ENCODE data around the gene SUSD4.
A peak's percentile ranks its signal among the peaks of the same experiment; 100 is the strongest.

Gene SUSD4

GRCh38 chr1:223189903-223190724 lies 173.9 kb downstream of the SUSD4 start:
- H3K9me3 ChIP-seq (replicated peaks in 1 of 11) = no peaks in the 10 kb centered on the region
- no peak overlapping the region for H3K9ac ChIP-seq
- H3K4me1 ChIP-seq = peaks cover 0 to 24% (median 0%) of the 10 kb centered on the region in 10 experiments; a peak in 7 of 20 replicates
- TF ChIP-seq Cebpa-rat (IDR thresholded peaks at IDR 0.05) = no peak
- no peaks in the 10 kb centered on the region for H3K36me3 ChIP-seq
- H4K20me1 ChIP-seq = no peaks in the 10 kb centered on the region
- H3K4me3 ChIP-seq = no peak overlapping the region
- H3K27ac ChIP-seq = no peak overlapping the region
- peak overlapping the region in 3 of 11 experiments; percentile 11 to 63 (median 15); a peak in 4 of 22 replicates for H3K4me2 ChIP-seq
- H3K27me3 ChIP-seq = no peaks in the 10 kb centered on the region

GRCh38 chr1:223189525-223189902 lies 174.5 kb downstream of the SUSD4 start:
- no peak for TF ChIP-seq Cebpa-rat (IDR thresholded peaks at IDR 0.05)
- H3K27ac ChIP-seq = no peak overlapping the region
- no peaks in the 10 kb centered on the region for H3K9me3 ChIP-seq (replicated peaks in 1 of 11)
- H3K4me3 ChIP-seq = no peak overlapping the region
- H3K27me3 ChIP-seq = no peaks in the 10 kb centered on the region
- H3K4me1 ChIP-seq = peaks cover 0 to 24% (median 0%) of the 10 kb centered on the region in 10 experiments; a peak in 7 of 20 replicates
- H3K36me3 ChIP-seq = no peaks in the 10 kb centered on the region
- H4K20me1 ChIP-seq = no peaks in the 10 kb centered on the region
- no peak overlapping the region for H3K4me2 ChIP-seq
- H3K9ac ChIP-seq = no peak overlapping the region

GRCh38 chr1:223188618-223189356 lies 175.2 kb downstream of the SUSD4 start:
- no peak for TF ChIP-seq Cebpa-rat (IDR thresholded peaks at IDR 0.05)
- no peaks in the 10 kb centered on the region for H3K9me3 ChIP-seq (replicated peaks in 1 of 11)
- H4K20me1 ChIP-seq = no peaks in the 10 kb centered on the region
- peaks cover 0 to 27% (median 0%) of the 10 kb centered on the region in 10 experiments; a peak in 7 of 20 replicates for H3K4me1 ChIP-seq
- H3K36me3 ChIP-seq = no peaks in the 10 kb centered on the region
- H3K9ac ChIP-seq = no peak overlapping the region
- no peaks in the 10 kb centered on the region for H3K27me3 ChIP-seq
- no peak overlapping the region for H3K4me3 ChIP-seq
- no peak overlapping the region for H3K27ac ChIP-seq
- H3K4me2 ChIP-seq = peak overlapping the region in 2 of 11 experiments; percentile 46 to 47; a peak in 4 of 22 replicates

GRCh38 chr1:223186800-223187199 lies 177.2 kb downstream of the SUSD4 start:
- no peak for TF ChIP-seq Cebpa-rat (IDR thresholded peaks at IDR 0.05)
- H3K27me3 ChIP-seq = no peaks in the 10 kb centered on the region
- H3K36me3 ChIP-seq = no peaks in the 10 kb centered on the region
- no peak overlapping the region for H3K9ac ChIP-seq
- H3K4me1 ChIP-seq = peaks cover 0 to 47% (median under 1%) of the 10 kb centered on the region in 10 experiments; a peak in 8 of 20 replicates
- H3K27ac ChIP-seq = no peak overlapping the region
- H4K20me1 ChIP-seq = no peaks in the 10 kb centered on the region
- H3K9me3 ChIP-seq (replicated peaks in 1 of 11) = no peaks in the 10 kb centered on the region
- no peak overlapping the region for H3K4me3 ChIP-seq
- H3K4me2 ChIP-seq = no peak overlapping the region

- H3K27me3 ChIP-seq = no peaks in the 10 kb centered on the region
Observed at GRCh38 chr1:223183268-223183862, 180.6 kb downstream of the SUSD4 start.

GRCh38 chr1:223180731-223181321 lies 183.2 kb downstream of the SUSD4 start:
- Histone ChIP-seq H4K20me1 (no peaks in the 10 kb centered on the region), H3K27me3 (no peaks in the 10 kb centered on the region), H3K9ac (peak overlapping the region in 5 of 11 experiments; percentile 14 to 59 (median 49); a peak in 8 of 22 replicates), H3K4me1 (peaks cover 22 to 84% (median 50%) of the 10 kb centered on the region in 10 experiments), H3K9me3 (replicated peaks in 1 of 11) (no peaks in the 10 kb centered on the region), H3K36me3 (no peaks in the 10 kb centered on the region), H3K4me2 (peak overlapping the region; percentile 24 to 93 (median 65)), H3K27ac (peak overlapping the region in 7 of 11 experiments; percentile 16 to 97 (median 54); a peak in 12 of 22 replicates), H3K4me3 (0 out of 20 replicates have a peak overlapping the region, but pooled peaks of 2 of the 10 experiments have one; percentile 3 to 19)
- peak in 1 of 11 experiments; percentile 41; a peak in 1 of 22 replicates for TF ChIP-seq Cebpa-rat (IDR thresholded peaks at IDR 0.05)

More at GRCh38 chr1:223183268-223183862, 180.6 kb downstream of the SUSD4 start:
- Histone ChIP-seq H3K9me3 (replicated peaks in 1 of 11) (no peaks in the 10 kb centered on the region), H3K4me3 (no peak overlapping the region), H3K9ac (no peak overlapping the region), H3K36me3 (no peaks in the 10 kb centered on the region), H4K20me1 (no peaks in the 10 kb centered on the region), H3K4me2 (peak overlapping the region in 3 of 11 experiments; percentile 84 to 93 (median 89); a peak in 5 of 22 replicates), H3K4me1 (peaks cover 22 to 63% (median 31%) of the 10 kb centered on the region in 10 experiments), H3K27ac (no peak overlapping the region)
- no peak for TF ChIP-seq Cebpa-rat (IDR thresholded peaks at IDR 0.05)

- Histone ChIP-seq H3K9me3 (replicated peaks in 1 of 11) (no peaks in the 10 kb centered on the region), H3K4me1 (peaks cover 22 to 94% (median 57%) of the 10 kb centered on the region in 10 experiments), H3K4me2 (peak overlapping the region; percentile 24 to 93 (median 65); a peak in 21 of 22 replicates), H3K4me3 (no peak overlapping the region), H3K9ac (peak overlapping the region in 1 of 11 experiments; percentile 51; a peak in 1 of 22 replicates), H3K36me3 (no peaks in the 10 kb centered on the region), H3K27me3 (no peaks in the 10 kb centered on the region), H3K27ac (peak overlapping the region in 5 of 11 experiments; percentile 49 to 97 (median 74); a peak in 12 of 22 replicates), H4K20me1 (no peaks in the 10 kb centered on the region)
- no peak for TF ChIP-seq Cebpa-rat (IDR thresholded peaks at IDR 0.05)
Observed at GRCh38 chr1:223179786-223180185, 184.2 kb downstream of the SUSD4 start.

- Histone ChIP-seq H3K27ac (peak overlapping the region in 5 of 11 experiments; percentile 16 to 97 (median 74); a peak in 10 of 22 replicates), H3K36me3 (no peaks in the 10 kb centered on the region), H3K9me3 (replicated peaks in 1 of 11) (no peaks in the 10 kb centered on the region), H3K27me3 (no peaks in the 10 kb centered on the region), H3K4me2 (peak overlapping the region; percentile 19 to 93 (median 65); a peak in 20 of 22 replicates), H4K20me1 (no peaks in the 10 kb centered on the region), H3K9ac (peak overlapping the region in 1 of 11 experiments; percentile 40; a peak in 1 of 22 replicates), H3K4me1 (peaks cover 22 to 99% (median 57%) of the 10 kb centered on the region in 10 experiments), H3K4me3 (no peak overlapping the region; a peak in 1 of 20 replicates)
- TF ChIP-seq Cebpa-rat (IDR thresholded peaks at IDR 0.05) = no peak
Observed at GRCh38 chr1:223179280-223179679, 184.7 kb downstream of the SUSD4 start.
